HepG2 (cell line): ENCODE measurements around the gene EMID1. TPM values are rescaled to one million over a fixed set of nuclear protein-coding genes. Genes with fewer than 3 reads are reported as not detected.

ENCODE experiments used
- AGO2 ChIP-seq: fragments of 200-400 bp; formaldehyde crosslinking; optimal IDR thresholded peaks from 2 replicates; pipeline ENCODE3; 2017; ENCODE audit warnings: mild to moderate bottlenecking, low read depth, low read length, moderate library complexity
- FLYWCH1 ChIP-seq: sonication (generic); formaldehyde crosslinking; IDR thresholded peaks from 2 replicates; pipeline ENCODE4 v1.8.1; 2023; ENCODE audit warnings: mild to moderate bottlenecking, missing genetic modification reagents
- REL ChIP-seq: sonication (generic); formaldehyde crosslinking; conservative IDR thresholded peaks from 2 replicates; pipeline ENCODE4 v1.8.0; 2022; ENCODE audit warnings: mild to moderate bottlenecking, missing genetic modification reagents, moderate library complexity
- RFX1 ChIP-seq: fragments of 450-650 bp; IDR thresholded peaks from 2 replicates; pipeline ENCODE4 v1.6.1; 2017
- SP1 ChIP-seq, 2 experiments: fragments of 450-650 bp in 1 of 2; sonication (generic) in 1 of 2; formaldehyde crosslinking in 1 of 2; IDR thresholded peaks; 2 replicates each; pipeline versions ENCODE4 v1.4.0 to v1.6.1; 2016 to 2020; ENCODE audit warnings: missing genetic modification reagents in 1 of 2
- TCF12 ChIP-seq, 2 experiments: fragments of 450-650 bp in 1 of 2; sonication (generic) in 1 of 2; formaldehyde crosslinking in 1 of 2; IDR thresholded peaks; 2 replicates each; pipeline versions ENCODE4 v1.6.1 to v1.8.0; 2017 to 2022; ENCODE audit warnings: antibody characterized with exemption in 1 of 2, mild to moderate bottlenecking in 1 of 2, missing genetic modification reagents in 1 of 2, moderate library complexity in 1 of 2
- TEAD2 ChIP-seq: sonication (generic); formaldehyde crosslinking; IDR thresholded peaks from 2 replicates; pipeline ENCODE4 v1.9.0; 2021; ENCODE audit warnings: missing genetic modification reagents
- ZFY ChIP-seq: sonication (generic); formaldehyde crosslinking; IDR thresholded peaks from 2 replicates; pipeline ENCODE4 v1.4.0; 2020; ENCODE audit warnings: missing genetic modification reagents
- ZNF33B ChIP-seq: sonication (generic); formaldehyde crosslinking; IDR thresholded peaks from 2 replicates; pipeline ENCODE4 v1.5.1; 2020; ENCODE audit warnings: mild to moderate bottlenecking, missing genetic modification reagents
- ZNF354B ChIP-seq: sonication (generic); formaldehyde crosslinking; IDR thresholded peaks from 2 replicates; pipeline ENCODE4 v1.8.0; 2022; ENCODE audit warnings: mild to moderate bottlenecking, missing genetic modification reagents
- ZNF766 ChIP-seq: sonication (generic); formaldehyde crosslinking; IDR thresholded peaks from 2 replicates; pipeline ENCODE4 v1.5.0; 2020; ENCODE audit warnings: missing genetic modification reagents, borderline replicate concordance
- ZNF790 ChIP-seq: sonication (generic); formaldehyde crosslinking; IDR thresholded peaks from 2 replicates; pipeline ENCODE4 v1.8.0; 2022; ENCODE audit warnings: missing genetic modification reagents, mild to moderate bottlenecking, borderline replicate concordance
- polyA plus RNA-seq, 8 experiments: library from polyadenylated mRNA; depleted of rRNA in 3 of 8; stranded (reverse) in 7 of 8; unstranded in 1 of 8; fragments of >200 nt; fragmentation: Illumina TruSeq in 4 of 8; extraction: Trizol in 4 of 8; gene quantifications; 2 replicates each; pipeline versions ENCODE4 v1.2.1 to v1.2.3, GENCODE V29; 2011 to 2016; ENCODE audit warnings: low read depth in 4 of 8, missing spikeins in 1 of 8, mixed read lengths in 1 of 8; ENCODE audit not compliant: insufficient read depth in 1 of 8
- total RNA-seq, 5 experiments: library from RNA; depleted of rRNA; stranded (reverse); fragments of >200 nt; fragmentation: Illumina TruSeq; extraction: Trizol; gene quantifications; 2 replicates each; pipeline ENCODE4 v1.2.3, GENCODE V29; 2016; ENCODE audit warnings: low read depth in 1 of 5
- TF ChIP-seq, protein P1 (sequence below): sonication (generic); formaldehyde crosslinking; IDR thresholded peaks from 2 replicates; pipeline ENCODE4 v1.5.0; 2020; ENCODE audit warnings: mild to moderate bottlenecking, missing genetic modification reagents
- TF ChIP-seq, protein P2 (sequence below), 2 experiments: fragments of 450-650 bp in 1 of 2; sonication (generic) in 1 of 2; formaldehyde crosslinking in 1 of 2; IDR thresholded peaks; 2 replicates each; pipeline versions ENCODE4 v1.6.1 to v1.8.0; 2016 to 2022; ENCODE audit warnings: antibody characterized with exemption in 1 of 2, mild to moderate bottlenecking in 1 of 2, missing genetic modification reagents in 1 of 2
- TF ChIP-seq, protein P3 (sequence below): sonication (generic); formaldehyde crosslinking; IDR thresholded peaks from 2 replicates; pipeline ENCODE4 v1.5.0; 2020; ENCODE audit warnings: missing genetic modification reagents
- TF ChIP-seq, protein P4 (sequence below): IDR thresholded peaks from 2 replicates; pipeline ENCODE4 v1.6.1; 2016; ENCODE audit warnings: mild to moderate bottlenecking, missing biosample characterization, missing genetic modification reagents

Gene EMID1
- total and polyA plus RNA-seq, 2 of the 13 experiments (the other 11 are each of a cell fraction or from before 2014, with no cell fraction given): 0.45 to 0.82 TPM

DNA sequence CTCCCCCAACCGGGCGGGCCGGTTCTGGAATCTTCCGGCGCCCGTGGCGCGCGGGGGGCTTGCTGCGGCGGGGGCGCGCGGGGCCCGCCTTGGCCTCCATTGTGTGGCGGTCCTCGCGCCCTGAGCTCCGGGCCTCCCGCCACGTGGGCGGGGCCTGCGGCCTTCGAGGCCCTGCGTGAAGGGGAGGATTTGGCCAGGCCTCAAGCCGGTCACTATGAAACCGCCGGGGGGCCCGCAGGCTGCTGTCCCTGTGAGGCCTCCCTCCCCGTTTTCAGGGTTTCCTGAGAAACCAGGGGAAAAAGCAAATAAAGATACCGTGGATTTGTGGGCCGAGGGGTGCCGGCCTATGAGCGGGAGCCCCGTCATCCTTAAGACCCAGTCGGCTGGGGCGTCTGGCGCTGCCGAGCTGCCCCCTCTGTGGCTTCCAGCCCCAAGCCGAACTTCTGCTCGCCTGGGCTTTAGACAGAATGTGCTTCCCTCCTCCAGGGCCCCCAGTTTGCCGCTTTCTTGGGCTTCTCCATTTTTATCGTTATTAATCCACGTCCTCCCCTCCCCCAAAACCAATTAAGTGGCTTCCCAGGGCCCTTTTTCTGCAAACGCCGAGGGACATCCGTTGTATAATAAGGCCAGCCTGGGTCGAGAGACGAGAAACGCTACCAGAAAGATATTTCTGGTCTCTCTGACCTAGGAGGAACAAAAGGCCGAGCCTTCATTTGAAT is 63.0 kb downstream of the EMID1 start (continued):
- 0 out of 2 replicates have a peak, but pooled peaks have one; percentile 9 for TF ChIP-seq REL (CRISPR knock-in tag)
- no peak for TF ChIP-seq TCF12 (IDR thresholded peaks at IDR 0.05)
- 0 out of 2 replicates have a peak, but pooled peaks have one; percentile 45 for TF ChIP-seq TCF12 (CRISPR knock-in tag; IDR thresholded peaks at IDR 0.05)
- TF ChIP-seq, protein P1, sequence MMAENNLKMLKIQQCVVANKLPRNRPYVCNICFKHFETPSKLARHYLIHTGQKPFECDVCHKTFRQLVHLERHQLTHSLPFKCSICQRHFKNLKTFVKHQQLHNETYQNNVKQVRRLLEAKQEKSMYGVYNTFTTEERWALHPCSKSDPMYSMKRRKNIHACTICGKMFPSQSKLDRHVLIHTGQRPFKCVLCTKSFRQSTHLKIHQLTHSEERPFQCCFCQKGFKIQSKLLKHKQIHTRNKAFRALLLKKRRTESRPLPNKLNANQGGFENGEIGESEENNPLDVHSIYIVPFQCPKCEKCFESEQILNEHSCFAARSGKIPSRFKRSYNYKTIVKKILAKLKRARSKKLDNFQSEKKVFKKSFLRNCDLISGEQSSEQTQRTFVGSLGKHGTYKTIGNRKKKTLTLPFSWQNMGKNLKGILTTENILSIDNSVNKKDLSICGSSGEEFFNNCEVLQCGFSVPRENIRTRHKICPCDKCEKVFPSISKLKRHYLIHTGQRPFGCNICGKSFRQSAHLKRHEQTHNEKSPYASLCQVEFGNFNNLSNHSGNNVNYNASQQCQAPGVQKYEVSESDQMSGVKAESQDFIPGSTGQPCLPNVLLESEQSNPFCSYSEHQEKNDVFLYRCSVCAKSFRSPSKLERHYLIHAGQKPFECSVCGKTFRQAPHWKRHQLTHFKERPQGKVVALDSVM (CRISPR knock-in tag): peak; percentile 92
- TF ChIP-seq ZFY (CRISPR knock-in tag): peak; percentile 92
- TF ChIP-seq, protein P2, sequence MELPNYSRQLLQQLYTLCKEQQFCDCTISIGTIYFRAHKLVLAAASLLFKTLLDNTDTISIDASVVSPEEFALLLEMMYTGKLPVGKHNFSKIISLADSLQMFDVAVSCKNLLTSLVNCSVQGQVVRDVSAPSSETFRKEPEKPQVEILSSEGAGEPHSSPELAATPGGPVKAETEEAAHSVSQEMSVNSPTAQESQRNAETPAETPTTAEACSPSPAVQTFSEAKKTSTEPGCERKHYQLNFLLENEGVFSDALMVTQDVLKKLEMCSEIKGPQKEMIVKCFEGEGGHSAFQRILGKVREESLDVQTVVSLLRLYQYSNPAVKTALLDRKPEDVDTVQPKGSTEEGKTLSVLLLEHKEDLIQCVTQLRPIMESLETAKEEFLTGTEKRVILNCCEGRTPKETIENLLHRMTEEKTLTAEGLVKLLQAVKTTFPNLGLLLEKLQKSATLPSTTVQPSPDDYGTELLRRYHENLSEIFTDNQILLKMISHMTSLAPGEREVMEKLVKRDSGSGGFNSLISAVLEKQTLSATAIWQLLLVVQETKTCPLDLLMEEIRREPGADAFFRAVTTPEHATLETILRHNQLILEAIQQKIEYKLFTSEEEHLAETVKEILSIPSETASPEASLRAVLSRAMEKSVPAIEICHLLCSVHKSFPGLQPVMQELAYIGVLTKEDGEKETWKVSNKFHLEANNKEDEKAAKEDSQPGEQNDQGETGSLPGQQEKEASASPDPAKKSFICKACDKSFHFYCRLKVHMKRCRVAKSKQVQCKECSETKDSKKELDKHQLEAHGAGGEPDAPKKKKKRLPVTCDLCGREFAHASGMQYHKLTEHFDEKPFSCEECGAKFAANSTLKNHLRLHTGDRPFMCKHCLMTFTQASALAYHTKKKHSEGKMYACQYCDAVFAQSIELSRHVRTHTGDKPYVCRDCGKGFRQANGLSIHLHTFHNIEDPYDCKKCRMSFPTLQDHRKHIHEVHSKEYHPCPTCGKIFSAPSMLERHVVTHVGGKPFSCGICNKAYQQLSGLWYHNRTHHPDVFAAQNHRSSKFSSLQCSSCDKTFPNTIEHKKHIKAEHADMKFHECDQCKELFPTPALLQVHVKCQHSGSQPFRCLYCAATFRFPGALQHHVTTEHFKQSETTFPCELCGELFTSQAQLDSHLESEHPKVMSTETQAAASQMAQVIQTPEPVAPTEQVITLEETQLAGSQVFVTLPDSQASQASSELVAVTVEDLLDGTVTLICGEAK (IDR thresholded peaks at IDR 0.05): no peak
- TF ChIP-seq, protein P2 (CRISPR knock-in tag; IDR thresholded peaks at IDR 0.05): peak; percentile 53; the same call in 1 of the 2 replicates
- TF ChIP-seq, protein P3, sequence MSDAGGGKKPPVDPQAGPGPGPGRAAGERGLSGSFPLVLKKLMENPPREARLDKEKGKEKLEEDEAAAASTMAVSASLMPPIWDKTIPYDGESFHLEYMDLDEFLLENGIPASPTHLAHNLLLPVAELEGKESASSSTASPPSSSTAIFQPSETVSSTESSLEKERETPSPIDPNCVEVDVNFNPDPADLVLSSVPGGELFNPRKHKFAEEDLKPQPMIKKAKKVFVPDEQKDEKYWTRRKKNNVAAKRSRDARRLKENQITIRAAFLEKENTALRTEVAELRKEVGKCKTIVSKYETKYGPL: peak; percentile 9; the same call in 1 of the 2 replicates
- no peak for TF ChIP-seq ZNF354B (CRISPR knock-in tag)
- peak; percentile 60; the same call in 1 of the 2 replicates for TF ChIP-seq ZNF766 (CRISPR knock-in tag)
- TF ChIP-seq AGO2: peak; percentile 91
- 0 out of 2 replicates have a peak, but pooled peaks have one; percentile 40 for TF ChIP-seq FLYWCH1 (CRISPR knock-in tag)
- TF ChIP-seq SP1 (IDR thresholded peaks at IDR 0.05): no peak
- peak; percentile 36; the same call in 1 of the 2 replicates for TF ChIP-seq SP1 (CRISPR knock-in tag; IDR thresholded peaks at IDR 0.05)
- TF ChIP-seq, protein P4, sequence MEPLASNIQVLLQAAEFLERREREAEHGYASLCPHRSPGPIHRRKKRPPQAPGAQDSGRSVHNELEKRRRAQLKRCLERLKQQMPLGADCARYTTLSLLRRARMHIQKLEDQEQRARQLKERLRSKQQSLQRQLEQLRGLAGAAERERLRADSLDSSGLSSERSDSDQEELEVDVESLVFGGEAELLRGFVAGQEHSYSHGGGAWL (CRISPR knock-in tag): peak; percentile 79; the same call in 1 of the 2 replicates
- no peak for TF ChIP-seq RFX1
- 0 out of 2 replicates have a peak, but pooled peaks have one; percentile 18 for TF ChIP-seq ZNF790 (CRISPR knock-in tag)
- TF ChIP-seq TEAD2: 0 out of 2 replicates have a peak, but pooled peaks have one; percentile 14
- no peak for TF ChIP-seq ZNF33B (CRISPR knock-in tag)
